ENCODE data around the gene XRCC5.

The XRCC5 gene

DNA sequence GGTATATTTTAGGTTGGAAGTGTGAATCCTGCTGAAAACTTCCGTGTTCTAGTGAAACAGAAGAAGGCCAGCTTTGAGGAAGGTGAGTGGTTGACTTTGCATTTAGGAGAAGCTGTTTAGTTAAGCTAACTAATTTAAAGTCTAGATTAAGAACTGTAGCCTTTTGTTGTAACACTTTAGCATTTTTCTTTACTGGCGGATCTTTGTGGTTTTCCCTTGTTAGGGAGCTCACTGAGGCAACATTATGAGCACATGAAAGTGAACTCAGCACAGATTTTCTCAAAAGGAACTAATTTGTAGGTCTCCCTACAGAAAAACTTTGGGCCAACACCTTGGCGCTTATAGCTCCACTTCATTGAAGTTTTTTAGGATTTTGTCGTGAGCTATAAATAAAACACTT, 52.8 kb downstream of the XRCC5 start:
- no peak for DNase-seq

DNA sequence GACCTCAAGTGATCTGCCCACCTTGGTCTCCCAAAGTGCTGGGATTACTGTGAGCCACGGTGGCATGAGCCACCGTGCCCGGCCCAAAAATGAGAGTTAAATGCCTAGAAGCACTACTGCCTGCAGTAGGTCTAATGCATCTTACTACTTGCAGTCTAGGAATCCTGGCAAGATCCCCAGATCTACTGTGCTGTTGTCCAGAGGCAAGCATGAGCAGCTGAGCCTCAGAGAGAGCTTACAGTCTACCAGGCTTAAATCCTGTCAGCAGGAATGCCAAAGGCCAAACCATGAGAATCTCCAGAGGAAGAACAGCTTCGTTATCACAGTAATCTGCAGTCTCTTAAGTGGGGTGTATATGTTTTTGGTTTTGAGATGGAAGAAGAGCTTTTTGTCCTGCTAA, 54.4 kb downstream of the XRCC5 start:
- no peak for DNase-seq

- DNase-seq, result no peak
These were observed 54.9 kb downstream of the XRCC5 start for GRCh38 chr2:216164087-216164486.

GRCh38 chr2:216164576-216164975, 55.4 kb downstream of the XRCC5 start:
- DNase-seq, result no peak

DNA sequence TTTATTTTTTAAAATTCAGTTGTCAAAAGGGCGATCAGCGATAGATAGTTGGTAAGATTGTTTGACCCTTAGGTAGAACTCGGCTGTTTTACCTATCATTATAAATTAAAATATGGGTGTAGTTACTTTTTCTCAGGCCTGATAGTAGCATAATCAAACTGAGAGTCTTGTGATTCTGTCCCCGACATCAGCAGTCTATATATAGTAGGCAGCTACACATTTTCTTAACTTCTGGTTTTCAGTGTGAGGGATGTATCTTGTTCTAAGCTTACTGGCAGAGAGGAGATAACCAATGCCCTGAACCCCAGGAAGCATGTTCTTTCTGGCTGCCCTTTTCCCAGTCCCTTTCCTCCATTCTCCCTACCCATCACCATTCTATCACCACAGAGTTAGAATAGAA, 56.6 kb downstream of the XRCC5 start:
- DNase-seq, result no peak

- no peak for DNase-seq
These were observed 59.9 kb downstream of the XRCC5 start for GRCh38 chr2:216169087-216169486.

DNA sequence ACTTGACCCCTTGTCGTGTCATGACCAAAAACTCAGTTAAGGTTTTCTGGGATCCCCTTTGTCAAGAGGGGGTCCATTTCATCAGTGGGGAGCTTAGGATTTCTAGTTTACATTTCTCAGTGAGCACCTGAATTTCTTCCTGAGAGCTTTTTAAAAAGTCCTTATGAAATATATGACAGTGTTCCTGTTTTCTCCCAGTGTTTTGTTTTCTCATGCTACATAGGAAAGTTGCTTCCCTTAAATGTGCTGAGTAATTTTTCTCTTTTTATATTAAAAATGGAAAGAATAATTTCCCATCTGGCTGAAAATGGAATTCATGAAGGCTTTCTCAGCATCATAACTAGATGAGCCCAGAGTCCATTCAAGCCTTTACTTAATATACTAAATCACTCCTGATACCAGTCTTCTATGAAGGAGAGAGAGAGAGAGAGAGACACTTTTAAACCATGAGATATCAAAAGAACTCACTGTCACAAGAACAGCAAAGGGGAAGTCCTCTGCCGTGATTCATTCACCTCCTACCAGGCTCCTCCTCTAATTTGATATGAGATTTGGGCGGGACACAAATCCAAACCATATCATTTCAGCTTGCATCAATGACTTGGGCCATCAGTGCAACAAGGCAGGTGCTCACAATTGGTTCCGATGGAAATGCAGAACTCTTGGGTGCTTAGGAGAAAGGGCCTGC, 61.1 kb downstream of the XRCC5 start:
- DNase-seq, result no peak

- DNase-seq, result no peak
These were observed 61.9 kb downstream of the XRCC5 start for GRCh38 chr2:216171011-216171410.

GRCh38 chr2:216172493-216172892, 63.3 kb downstream of the XRCC5 start:
- DNase-seq, result no peak

DNA sequence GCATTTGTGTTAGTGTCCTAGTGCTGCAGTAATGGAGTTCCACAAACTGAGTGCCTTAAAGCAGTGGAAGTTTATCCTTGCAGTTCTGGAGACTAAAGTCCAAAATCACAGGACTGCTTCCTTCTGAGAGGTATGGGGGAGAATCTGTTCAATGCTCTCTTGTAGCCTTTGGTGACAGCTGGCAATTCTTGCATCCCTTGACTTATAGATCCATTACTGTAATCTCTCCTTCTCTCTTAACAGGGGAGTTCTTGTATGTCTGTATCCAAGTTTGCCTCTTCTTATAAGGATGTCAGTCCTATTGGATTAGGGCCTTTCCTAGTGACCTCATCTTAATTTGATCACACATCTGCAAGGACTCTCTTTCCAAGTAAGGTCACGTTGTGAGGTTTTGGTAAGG, 69.9 kb downstream of the XRCC5 start:
- DNase-seq, result no peak

DNA sequence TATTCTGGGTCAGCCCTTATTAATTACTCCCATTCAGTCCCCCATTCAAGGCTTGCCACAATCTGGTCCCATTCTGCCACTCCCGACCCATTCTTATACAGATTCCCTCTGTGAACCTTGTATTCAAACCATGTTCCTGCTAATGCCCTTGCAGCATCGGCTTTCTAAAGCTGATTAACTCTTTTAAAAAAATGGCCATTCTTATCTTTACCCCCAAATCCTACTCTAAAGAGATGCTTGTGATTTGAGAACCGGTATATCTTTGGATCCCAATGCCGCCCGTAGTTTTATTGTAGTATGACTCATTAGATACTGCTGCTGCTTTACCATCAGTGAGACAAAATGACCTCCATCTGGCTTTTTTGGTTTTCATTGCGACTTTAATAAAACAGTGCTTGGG, 72.2 kb downstream of the XRCC5 start:
- no peak for DNase-seq

GRCh38 chr2:216181953-216182461, 72.9 kb downstream of the XRCC5 start:
- no peak for DNase-seq

DNA sequence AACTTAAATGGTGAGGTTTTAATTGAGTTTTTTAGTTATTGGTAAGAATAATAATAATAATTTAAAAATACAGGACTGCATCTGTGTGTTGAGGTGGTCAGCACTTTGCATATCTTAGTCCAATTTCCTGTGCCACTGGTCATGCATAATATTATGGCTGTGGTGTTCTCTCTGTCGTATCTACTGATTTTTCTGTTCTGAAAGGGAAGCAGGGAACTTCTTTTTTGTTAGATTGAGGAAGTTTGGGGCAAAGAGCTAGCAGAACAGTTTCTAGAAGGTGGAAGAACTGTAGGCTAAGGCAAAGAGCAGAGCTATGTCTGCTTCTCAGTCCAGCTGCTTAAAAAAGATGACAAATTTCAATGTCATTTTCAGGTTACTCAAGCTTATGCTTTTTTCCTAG, 74.3 kb downstream of the XRCC5 start:
- no peak for DNase-seq

- DNase-seq, result no peak
These were observed 79.4 kb downstream of the XRCC5 start for GRCh38 chr2:216188559-216188850.

DNA sequence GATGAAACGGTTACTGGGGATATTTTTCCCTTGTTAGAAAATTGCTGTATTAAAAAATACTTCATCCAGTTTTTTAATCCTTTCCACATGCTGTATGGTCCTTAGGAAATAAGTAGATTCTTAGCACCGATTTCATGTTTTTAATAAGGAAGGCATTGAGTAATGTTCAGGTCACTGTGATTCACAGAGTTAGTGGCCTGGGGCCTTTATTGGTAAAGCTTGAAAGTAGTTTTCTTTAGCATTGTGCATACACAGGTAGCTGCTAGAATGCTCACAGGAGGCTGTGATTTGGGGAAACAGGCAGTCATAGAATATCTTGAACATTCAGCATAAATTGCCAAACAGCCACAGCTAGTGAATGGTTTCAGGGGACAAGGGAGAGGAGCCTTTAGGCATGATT, 79.8 kb downstream of the XRCC5 start:
- no peak for DNase-seq

GRCh38 chr2:216189410-216189809, 80.3 kb downstream of the XRCC5 start:
- DNase-seq, result no peak

GRCh38 chr2:216192181-216192580, 83.0 kb downstream of the XRCC5 start:
- no peak for DNase-seq

DNA sequence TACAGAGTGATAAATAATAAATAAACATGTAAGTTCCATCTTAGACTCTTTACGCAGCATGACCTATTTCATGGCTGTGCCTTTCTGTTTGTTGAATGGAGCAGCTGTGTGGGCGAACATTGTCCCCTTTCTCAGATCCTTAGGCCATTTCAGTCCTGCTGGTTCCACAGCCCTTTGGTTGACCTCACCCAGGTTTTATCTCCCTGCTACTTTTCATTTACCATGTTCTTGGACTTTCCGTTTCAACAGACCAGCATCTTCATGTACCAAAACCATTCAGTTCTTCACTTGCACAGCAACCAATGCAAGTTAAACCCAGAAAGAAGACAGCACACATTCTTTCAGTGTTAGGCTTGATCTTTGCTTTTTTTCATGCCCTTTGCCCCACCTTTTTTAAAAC, 83.8 kb downstream of the XRCC5 start:
- no peak for DNase-seq

DNA sequence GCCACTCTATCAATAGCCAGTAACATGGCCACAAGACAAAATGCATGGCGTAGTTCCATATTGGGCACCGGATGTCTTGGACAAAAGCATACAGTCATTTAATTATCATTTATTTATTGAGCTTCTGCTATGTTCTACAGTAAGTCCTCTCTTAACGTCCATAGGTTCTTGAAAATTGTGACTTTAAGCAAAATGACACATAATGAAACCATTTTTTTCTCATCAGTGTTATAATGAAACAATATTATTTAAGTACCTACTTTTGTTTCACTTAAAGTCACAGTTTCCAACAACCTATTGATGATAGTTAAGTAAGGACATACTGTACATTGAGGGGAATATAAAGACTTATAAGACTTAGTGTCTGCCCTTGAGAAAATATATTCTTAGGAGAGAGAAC, 84.9 kb downstream of the XRCC5 start:
- no peak for DNase-seq

GRCh38 chr2:216194561-216194960, 85.4 kb downstream of the XRCC5 start:
- no peak for DNase-seq

- DNase-seq, result no peak
These were observed 86.4 kb downstream of the XRCC5 start for GRCh38 chr2:216195565-216196029.

GRCh38 chr2:216201692-216202306, 92.7 kb downstream of the XRCC5 start:
- no peak for DNase-seq

- no peak for DNase-seq
These were observed 93.6 kb downstream of the XRCC5 start for GRCh38 chr2:216202626-216203250.

- DNase-seq, result no peak
These were observed 96.3 kb downstream of the XRCC5 start for GRCh38 chr2:216205486-216205885.

Measured in NCI-H2029 (cell line).